SK-N-SH (cell line): Measurements from ENCODE around the gene SEC14L6.

Source experiments
- CTCF ChIP-seq: fragments of 200-600 bp; sonication (generic); IDR thresholded peaks from 2 replicates; pipeline ENCODE4 v1.6.1; 2017; ENCODE audit warnings: antibody characterized with exemption, mild to moderate bottlenecking, moderate library complexity
- EZH2phosphoT487 ChIP-seq: fragments of 200-600 bp; sonication (generic); IDR thresholded peaks from 2 replicates; pipeline ENCODE4 v1.6.1; 2017; ENCODE audit warnings: low read depth, mixed run types, mild to moderate bottlenecking, antibody characterized with exemption, moderate library complexity, borderline replicate concordance
- MXI1 ChIP-seq: IDR thresholded peaks from 2 replicates; pipeline ENCODE4 v1.6.1; 2012; ENCODE audit warnings: mild to moderate bottlenecking, low read depth, low read length, improper control_type of control experiment
- POLR2AphosphoS5 ChIP-seq: IDR thresholded peaks from 2 replicates; pipeline ENCODE4 v1.6.1; 2012; ENCODE audit warnings: low read depth, low read length
- RFX5 ChIP-seq: IDR thresholded peaks from 2 replicates; pipeline ENCODE4 v1.6.1; 2012; ENCODE audit warnings: mild to moderate bottlenecking, improper control_type of control experiment, low read length
- TCF12 ChIP-seq: IDR thresholded peaks from 2 replicates; pipeline ENCODE4 v1.4.0; 2012
- TEAD4 ChIP-seq: IDR thresholded peaks from 2 replicates; pipeline ENCODE4 v1.4.0; 2012; ENCODE audit warnings: mild to moderate bottlenecking, borderline replicate concordance; ENCODE audit not compliant: insufficient read depth
- USF2 ChIP-seq: fragments of 150-350 bp; IDR thresholded peaks from 2 replicates; pipeline ENCODE4 v1.6.1; 2017; ENCODE audit warnings: antibody characterized with exemption, low read length, low read depth, borderline replicate concordance
- ZBTB33 ChIP-seq: IDR thresholded peaks from 2 replicates; pipeline ENCODE4 v1.4.0; 2012; ENCODE audit warnings: low read depth, borderline replicate concordance
- TF ChIP-seq, protein P1 (sequence below): IDR thresholded peaks from 2 replicates; pipeline ENCODE4 v1.4.0; 2012; ENCODE audit warnings: low read depth

DNA sequence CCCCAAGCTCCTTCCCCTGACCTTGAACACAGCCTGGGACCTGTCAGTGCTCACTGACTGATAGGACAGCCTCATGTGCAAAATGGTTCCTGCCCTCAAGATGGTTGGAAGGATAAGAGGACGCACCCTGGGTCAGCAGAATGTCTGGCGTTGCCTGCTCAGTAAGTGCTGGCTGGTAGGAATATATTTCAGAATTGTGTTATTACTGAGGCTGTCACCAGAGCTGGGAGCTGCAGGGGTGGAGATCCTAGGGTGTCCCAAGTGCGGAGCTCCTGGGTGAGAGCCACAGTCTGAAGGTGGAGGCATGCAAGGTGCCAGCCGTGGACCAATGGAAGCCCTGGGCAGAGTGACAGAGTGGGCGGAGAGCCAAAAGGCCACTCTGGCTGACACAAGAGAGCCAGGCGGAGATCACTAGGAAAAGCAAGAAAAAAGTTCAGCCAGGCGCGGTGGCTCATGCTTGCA lies 40.0 kb downstream of the SEC14L6 start:
- TF ChIP-seq CTCF (no peak), RFX5 (no peak), EZH2phosphoT487 (no peak), ZBTB33 (no peak), USF2 (no peak), MXI1 (no peak), TEAD4 (no peak), TCF12 (no peak), POLR2AphosphoS5 (no peak)
- TF ChIP-seq, protein P1, sequence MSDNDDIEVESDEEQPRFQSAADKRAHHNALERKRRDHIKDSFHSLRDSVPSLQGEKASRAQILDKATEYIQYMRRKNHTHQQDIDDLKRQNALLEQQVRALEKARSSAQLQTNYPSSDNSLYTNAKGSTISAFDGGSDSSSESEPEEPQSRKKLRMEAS = no peak
